Lower lobe of right lung (tissue), 2 donors: ENCODE measurements around the gene INPP5A. TPM values are rescaled to one million over a fixed set of nuclear protein-coding genes. Genes with fewer than 3 reads are reported as not detected.

Source experiments
- ATAC-seq, 2 donors: fragments of 200-7000 bp; cut with Tn5 transposase; one replicate each; pipeline ENCODE4 v1.9.1; 2020 to 2022; ENCODE audit warnings: mild to moderate bottlenecking in 2 of 2, moderate library complexity in 2 of 2
- DNase-seq: peaks from one replicate; pipeline ENCODE4 v3.0.0-alpha.2; 2020
- H3K27ac ChIP-seq: fragments of 200-600 bp; one replicate; pipeline ENCODE4 v1.8.0; 2022
- H3K27me3 ChIP-seq: fragments of 200-600 bp; one replicate; pipeline ENCODE4 v1.8.0; 2022; ENCODE audit warnings: low read depth
- H3K36me3 ChIP-seq: fragments of 200-600 bp; one replicate; pipeline ENCODE4 v1.8.0; 2022; ENCODE audit warnings: mild to moderate bottlenecking
- H3K4me1 ChIP-seq: fragments of 200-600 bp; one replicate; pipeline ENCODE4 v1.8.0; 2022
- H3K4me3 ChIP-seq: fragments of 200-600 bp; one replicate; pipeline ENCODE4 v1.8.0; 2022; ENCODE audit warnings: mild to moderate bottlenecking
- H3K9me3 ChIP-seq: fragments of 200-600 bp; one replicate; pipeline ENCODE4 v1.8.0; 2022
- CTCF ChIP-seq: fragments of 200-600 bp; IDR thresholded peaks from one replicate; pipeline ENCODE4 v1.8.0; 2022; ENCODE audit warnings: antibody characterized with exemption, mild to moderate bottlenecking
- intact Hi-C: fragments of 100-400 bp; cut with DNase I; formaldehyde crosslinking; loops from one replicate; pipeline ENCODE4 v1.11.0; 2022
- total RNA-seq: library from RNA; stranded (reverse); fragmentation: NEBNext Ultra II Directional; extraction: Animal tissue kit (Norgen Biotek cat#: 25700); gene quantifications from one replicate; pipeline ENCODE4 v1.2.1, GENCODE V29; 2021
- donor health status: DM: no; HTN: yes; CAD: no; lungs with severe emphysema.

INPP5A gene
- total RNA-seq, 1 donor from 2014 or later = 34.1 TPM

GRCh38 chr10:132785723-132786475, 248.3 kb downstream of the INPP5A start, which contains the start of gene NKX6-2:
Gene NKX6-2, minus strand, starts transcription at chr10:132786147. Its CDS starts 199 bp downstream, at chr10:132785948.
- no peak for ATAC-seq
- Histone ChIP-seq H3K4me3 (no peak within 1 kb of the TSS), H3K4me1 (peaks cover 15% of the 10 kb centered on the region), H3K36me3 (peaks cover 16% of the 10 kb centered on the region), H3K27ac (no peak within 1 kb of the TSS), H3K9me3 (no peaks in the 10 kb centered on the region), H3K27me3 (peaks cover 70% of the 10 kb centered on the region)
- TF ChIP-seq CTCF = no peak
- intact Hi-C loops = no loop called here
- no peak for DNase-seq

DNA sequence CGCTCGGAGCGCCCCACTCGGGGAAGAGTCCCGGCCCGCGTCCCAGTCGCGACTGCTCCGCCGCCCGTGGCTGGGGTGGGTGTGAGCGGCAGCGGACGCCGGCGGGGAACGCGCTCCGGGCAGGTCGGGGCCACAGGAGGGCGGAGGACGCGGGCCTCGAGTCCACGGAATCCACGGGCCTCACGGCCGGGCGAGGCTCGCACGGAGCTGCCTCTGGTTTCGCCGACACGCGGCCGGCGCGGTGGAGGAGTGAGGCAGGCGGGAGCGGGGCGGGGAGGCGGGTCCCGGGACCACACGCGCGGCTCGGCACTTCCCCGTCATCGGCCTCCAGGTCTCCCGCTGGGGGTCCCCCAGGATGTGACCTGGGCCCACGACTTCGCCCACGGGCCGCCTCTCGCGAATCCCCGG, 248.9 kb downstream of the INPP5A start:
- DNase-seq (no peak), ATAC-seq (no peak)
- no peaks in the 10 kb centered on the region for H3K9me3 ChIP-seq
- H3K4me1 ChIP-seq = peaks cover 15% of the 10 kb centered on the region
- intact Hi-C loops = no loop called here
- H3K27ac ChIP-seq = no peak overlapping the region
- H3K4me3 ChIP-seq = no peak overlapping the region
- H3K36me3 ChIP-seq = peaks cover 13% of the 10 kb centered on the region
- H3K27me3 ChIP-seq = peaks cover 74% of the 10 kb centered on the region
- TF ChIP-seq CTCF = no peak

- Histone ChIP-seq H3K27me3 (peaks cover 74% of the 10 kb centered on the region), H3K36me3 (peaks cover 8% of the 10 kb centered on the region), H3K27ac (no peak overlapping the region), H3K4me3 (no peak overlapping the region), H3K4me1 (peaks cover 15% of the 10 kb centered on the region), H3K9me3 (no peaks in the 10 kb centered on the region)
- TF ChIP-seq CTCF = no peak
- intact Hi-C loops = no loop called here
- ATAC-seq = no peak
- DNase-seq = no peak
Measured at GRCh38 chr10:132786884-132787494, 249.4 kb downstream of the INPP5A start.

DNA sequence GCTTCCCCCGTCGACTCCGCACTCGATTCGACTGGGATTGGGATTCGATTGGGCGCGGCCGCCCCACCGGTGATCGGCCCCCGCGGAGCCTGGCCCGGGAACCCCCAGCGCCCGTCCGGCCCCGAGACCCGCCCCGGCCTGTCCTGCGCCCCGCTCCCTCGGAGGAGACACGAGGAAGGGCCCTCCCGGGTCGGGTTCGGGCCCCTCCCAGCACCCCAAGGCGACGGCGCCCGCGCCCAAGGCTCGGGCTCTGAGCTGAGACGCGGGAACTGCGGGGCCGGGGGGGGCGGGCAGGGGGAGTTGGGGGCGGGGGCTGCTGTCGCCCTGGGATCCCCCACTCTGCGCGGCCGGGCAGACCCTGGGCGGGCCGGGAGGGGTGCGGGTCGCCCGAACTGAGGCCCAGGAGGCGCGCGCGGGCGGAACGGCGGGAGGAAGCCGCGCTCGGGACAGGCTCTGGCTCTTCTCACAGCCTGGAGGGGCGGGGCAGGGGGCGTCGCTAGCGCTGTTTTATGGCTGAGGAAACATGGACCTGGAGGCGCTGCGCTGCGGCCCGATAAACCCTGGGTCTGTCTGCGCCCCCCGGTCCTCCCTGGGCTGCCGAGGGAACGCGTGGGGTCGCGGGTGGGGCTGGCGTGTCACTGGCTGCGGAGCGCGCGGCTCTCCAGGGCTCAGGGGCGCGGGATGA, 250.1 kb downstream of the INPP5A start:
- no peak overlapping the region for H3K4me3 ChIP-seq
- intact Hi-C loops = no loop called here
- no peak overlapping the region for H3K27ac ChIP-seq

More for the DNA sequence above, 250.1 kb downstream of the INPP5A start:
- Histone ChIP-seq H3K4me1 (peaks cover 15% of the 10 kb centered on the region), H3K27me3 (peaks cover 74% of the 10 kb centered on the region), H3K36me3 (peaks cover 1% of the 10 kb centered on the region), H3K9me3 (no peaks in the 10 kb centered on the region)
- DNase-seq (no peak), ATAC-seq (no peak)
- no peak for TF ChIP-seq CTCF
